ENCODE data around the gene OSBP2.

Gene OSBP2

DNA sequence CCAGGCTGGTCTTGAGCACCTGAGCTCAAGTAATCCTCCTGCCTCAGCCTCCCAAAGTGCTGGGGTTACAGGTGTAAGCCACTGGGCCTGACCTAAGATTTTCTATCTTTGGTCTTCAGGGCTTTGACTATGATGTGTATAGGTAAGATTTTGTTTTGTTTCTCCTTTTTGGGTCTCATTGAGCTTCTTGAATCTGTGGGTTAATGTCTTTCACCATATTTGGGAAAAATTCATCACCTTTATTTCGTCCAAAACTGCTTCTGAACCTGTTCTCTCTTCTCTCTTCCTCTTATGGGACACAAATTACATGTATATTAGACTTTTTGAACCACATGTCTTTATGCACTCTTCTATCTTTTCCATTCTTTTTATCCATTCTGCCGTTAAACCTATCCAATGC lies 100.4 kb downstream of the OSBP2 start:
- DNase-seq (ENCODE audit: low read depth in 2 of 2), result no peak

DNA sequence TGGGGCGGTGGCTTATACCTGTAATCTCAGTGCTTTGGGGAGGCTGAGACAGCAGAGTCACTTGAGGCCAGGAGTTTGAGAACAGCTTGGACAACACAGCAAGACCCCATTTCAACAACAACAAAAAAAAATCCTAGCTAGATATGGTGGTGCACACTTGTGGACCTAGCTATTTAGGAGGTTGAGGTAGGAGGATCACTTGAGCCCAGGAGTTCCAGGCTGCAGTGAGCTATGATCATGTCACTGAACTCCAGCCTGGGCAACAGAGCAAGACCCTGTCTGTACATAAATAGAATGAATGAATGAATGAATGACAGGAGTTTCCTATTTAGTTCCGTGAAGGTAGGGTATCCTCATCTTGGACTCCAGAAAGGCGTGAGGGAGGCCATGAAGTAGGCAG lies 107.0 kb downstream of the OSBP2 start:
- H3K4me3 ChIP-seq (replicated peaks in 1 of 2; ENCODE audit: low read depth in 2 of 2, low read length in 2 of 2), result no peak overlapping the region
- TF ChIP-seq, protein P1, sequence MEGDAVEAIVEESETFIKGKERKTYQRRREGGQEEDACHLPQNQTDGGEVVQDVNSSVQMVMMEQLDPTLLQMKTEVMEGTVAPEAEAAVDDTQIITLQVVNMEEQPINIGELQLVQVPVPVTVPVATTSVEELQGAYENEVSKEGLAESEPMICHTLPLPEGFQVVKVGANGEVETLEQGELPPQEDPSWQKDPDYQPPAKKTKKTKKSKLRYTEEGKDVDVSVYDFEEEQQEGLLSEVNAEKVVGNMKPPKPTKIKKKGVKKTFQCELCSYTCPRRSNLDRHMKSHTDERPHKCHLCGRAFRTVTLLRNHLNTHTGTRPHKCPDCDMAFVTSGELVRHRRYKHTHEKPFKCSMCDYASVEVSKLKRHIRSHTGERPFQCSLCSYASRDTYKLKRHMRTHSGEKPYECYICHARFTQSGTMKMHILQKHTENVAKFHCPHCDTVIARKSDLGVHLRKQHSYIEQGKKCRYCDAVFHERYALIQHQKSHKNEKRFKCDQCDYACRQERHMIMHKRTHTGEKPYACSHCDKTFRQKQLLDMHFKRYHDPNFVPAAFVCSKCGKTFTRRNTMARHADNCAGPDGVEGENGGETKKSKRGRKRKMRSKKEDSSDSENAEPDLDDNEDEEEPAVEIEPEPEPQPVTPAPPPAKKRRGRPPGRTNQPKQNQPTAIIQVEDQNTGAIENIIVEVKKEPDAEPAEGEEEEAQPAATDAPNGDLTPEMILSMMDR (IDR thresholded peaks at IDR 0.05; ENCODE audit: low read depth, low read length), result no peak
- no peak for DNase-seq (ENCODE audit: low read depth in 2 of 2)

More for the DNA sequence above, 100.4 kb downstream of the OSBP2 start:
- H3K4me3 ChIP-seq (replicated peaks in 1 of 2; ENCODE audit: low read depth in 2 of 2, low read length in 2 of 2), result no peak overlapping the region
- TF ChIP-seq, protein P1 (IDR thresholded peaks at IDR 0.05; ENCODE audit: low read depth, low read length), result no peak

DNA sequence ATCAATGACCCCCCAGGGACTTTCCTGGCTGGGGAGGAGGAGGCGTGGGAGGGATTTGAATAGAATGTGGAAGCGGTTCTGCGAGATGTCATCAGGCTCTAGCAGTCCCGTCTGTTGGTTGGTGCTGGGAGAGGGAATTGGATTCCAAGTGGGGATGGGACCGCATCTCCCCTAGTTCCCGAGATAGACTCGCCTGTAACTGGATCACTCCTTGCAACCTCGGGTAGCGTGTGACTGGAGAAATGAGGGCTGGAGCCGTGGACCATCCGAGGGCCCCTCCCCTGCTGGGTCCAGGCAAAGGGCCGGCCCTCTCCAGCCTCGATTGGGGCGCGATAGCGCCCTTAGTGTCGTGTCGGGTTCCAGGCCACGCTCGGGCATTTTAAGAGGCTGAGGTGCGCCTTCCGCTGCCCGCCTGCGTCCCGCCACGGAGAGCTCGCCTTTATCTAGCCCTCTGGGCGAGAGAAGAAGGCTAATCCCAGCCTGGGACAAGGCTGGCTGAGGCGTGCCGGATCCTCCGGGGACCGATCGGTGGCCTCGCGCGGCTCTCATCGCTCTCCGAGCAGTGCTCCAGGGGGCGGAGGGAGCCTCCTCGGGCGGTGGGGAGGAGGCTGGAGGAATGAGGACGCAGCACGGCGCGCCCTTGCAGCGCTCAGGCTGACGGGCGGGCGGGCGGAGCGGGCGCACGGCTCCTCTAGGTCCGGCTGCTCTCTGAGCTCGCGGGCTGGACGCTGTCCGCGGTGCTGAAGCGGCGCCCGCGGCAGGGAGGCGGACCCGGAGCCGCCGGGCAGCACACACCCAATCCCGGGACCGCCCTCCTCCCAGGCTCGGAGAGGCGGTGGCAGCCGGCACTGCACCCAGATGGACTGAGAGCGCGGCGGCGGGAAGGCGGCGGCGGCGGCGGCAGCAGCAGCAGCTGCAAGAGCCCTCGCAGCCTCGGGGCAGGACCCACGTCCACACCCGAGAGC lies 107.8 kb downstream of the OSBP2 start:
- TF ChIP-seq, protein P1 (IDR thresholded peaks at IDR 0.05; ENCODE audit: low read depth, low read length), result peak; percentile 17
- peak overlapping the region; percentile 35 to 38 for H3K4me3 ChIP-seq (replicated peaks in 1 of 2; ENCODE audit: low read depth in 2 of 2, low read length in 2 of 2)
- DNase-seq (ENCODE audit: low read depth in 2 of 2), result peak; percentile 88 to 94

DNA sequence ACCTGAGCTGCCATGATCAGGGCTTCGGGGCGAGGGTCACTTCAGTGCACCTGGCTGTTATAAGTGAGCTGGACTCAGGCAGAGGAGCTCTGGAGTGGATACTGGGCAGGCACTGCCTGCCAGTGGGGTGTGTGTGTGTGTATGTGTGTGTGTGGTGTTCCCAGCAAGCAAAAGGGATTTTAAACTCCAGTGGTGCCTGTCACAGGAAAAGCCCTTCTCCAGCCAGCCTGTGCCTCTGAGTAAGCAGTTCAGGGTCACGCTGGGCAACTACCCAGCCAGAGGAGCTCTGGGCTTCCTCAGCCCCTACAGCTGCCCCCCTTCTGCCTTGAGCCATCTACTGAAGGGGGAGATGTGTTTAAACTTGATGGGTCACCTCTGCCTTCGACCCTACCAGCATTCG lies 109.0 kb downstream of the OSBP2 start:
- DNase-seq (ENCODE audit: low read depth in 2 of 2), result no peak
- TF ChIP-seq, protein P1 (IDR thresholded peaks at IDR 0.05; ENCODE audit: low read depth, low read length), result no peak
- no peak overlapping the region for H3K4me3 ChIP-seq (replicated peaks in 1 of 2; ENCODE audit: low read depth in 2 of 2, low read length in 2 of 2)

DNA sequence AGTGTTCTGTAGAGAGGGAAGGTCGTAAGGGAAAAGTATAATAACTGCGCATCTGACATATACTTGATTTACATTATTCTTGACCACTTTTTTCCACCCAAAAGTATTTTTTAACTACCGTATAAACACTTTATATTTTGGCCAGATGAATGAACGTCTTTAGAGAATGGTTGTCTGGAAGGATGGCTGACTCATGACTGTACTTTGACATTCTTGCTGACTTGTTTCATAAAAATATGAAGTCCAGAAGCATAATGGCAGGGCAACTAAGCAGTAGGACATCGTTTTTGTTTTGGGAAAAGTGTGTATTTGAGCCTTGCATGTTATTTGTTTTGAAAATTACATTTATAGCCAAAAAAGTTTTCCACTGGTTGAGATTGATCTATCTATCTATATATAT lies 110.0 kb downstream of the OSBP2 start:
- DNase-seq (ENCODE audit: low read depth in 2 of 2), result peak in 1 of 2 donors; percentile 33
- TF ChIP-seq, protein P1 (IDR thresholded peaks at IDR 0.05; ENCODE audit: low read depth, low read length), result no peak
- no peak overlapping the region for H3K4me3 ChIP-seq (replicated peaks in 1 of 2; ENCODE audit: low read depth in 2 of 2, low read length in 2 of 2)

DNA sequence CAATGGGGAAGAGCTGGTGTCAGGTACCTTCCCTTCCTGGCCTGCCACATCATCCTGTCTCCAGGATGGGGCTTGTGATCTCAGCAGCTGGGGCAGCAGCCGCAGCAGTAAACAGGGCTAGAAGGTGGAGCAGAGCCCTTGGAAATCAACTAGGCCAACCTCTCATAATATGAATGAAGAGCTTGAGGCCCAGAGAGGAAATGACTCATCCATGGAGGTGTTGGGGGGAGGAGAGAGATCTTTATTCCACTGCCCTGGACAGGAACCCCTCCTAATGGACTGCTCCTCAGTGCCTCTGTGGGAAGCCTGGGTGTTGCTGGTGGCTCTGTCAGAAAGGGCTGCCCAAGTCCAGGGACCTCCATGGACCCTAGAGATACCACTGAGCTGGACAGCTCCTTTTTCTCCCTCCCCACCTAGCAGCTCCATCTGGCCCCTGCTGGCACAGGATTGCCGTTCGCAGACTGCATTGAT lies 111.8 kb downstream of the OSBP2 start:
- TF ChIP-seq, protein P1 (IDR thresholded peaks at IDR 0.05; ENCODE audit: low read depth, low read length), result no peak
- H3K4me3 ChIP-seq (replicated peaks in 1 of 2; ENCODE audit: low read depth in 2 of 2, low read length in 2 of 2), result no peak overlapping the region
- peak; percentile 50 to 51 for DNase-seq (ENCODE audit: low read depth in 2 of 2)
